Smooth muscle cell (in vitro differentiated cells): ENCODE results near the gene GRXCR1. TPM values are rescaled to one million over a fixed set of nuclear protein-coding genes. Genes with fewer than 3 reads are reported as not detected.

ENCODE experiments used
- DNase-seq: peaks from one replicate; lab custom pipeline; 2025; ENCODE audit not compliant: unreplicated experiment; lab: John Stamatoyannopoulos, UW
- H2AFZ ChIP-seq: fragments of 200-600 bp; sonication (generic); 2 replicates; pipeline ENCODE4 v1.6.0; 2016; ENCODE audit warnings: antibody characterized with exemption, low read depth, mild to moderate bottlenecking
- H3F3A ChIP-seq: fragments of 200-600 bp; sonication (generic); 2 replicates; pipeline ENCODE4 v1.6.0; 2017; ENCODE audit warnings: antibody characterized with exemption, low read depth
- H3K27ac ChIP-seq: fragments of 200-600 bp; sonication (generic); 2 replicates; pipeline ENCODE4 v1.5.1; 2016; ENCODE audit warnings: low read depth, mild to moderate bottlenecking
- H3K27me3 ChIP-seq: fragments of 200-600 bp; sonication (generic); 2 replicates; pipeline ENCODE4 v1.6.1; 2016; ENCODE audit warnings: low read depth, mild to moderate bottlenecking
- H3K36me3 ChIP-seq: fragments of 200-600 bp; sonication (generic); 2 replicates; pipeline ENCODE4 v1.5.1; 2016; ENCODE audit warnings: low read depth
- H3K4me1 ChIP-seq: fragments of 200-600 bp; sonication (generic); 2 replicates; pipeline ENCODE4 v1.5.1; 2016; ENCODE audit warnings: low read depth
- H3K4me2 ChIP-seq: fragments of 200-600 bp; sonication (generic); 2 replicates; pipeline ENCODE4 v1.6.0; 2016; ENCODE audit warnings: mild to moderate bottlenecking
- H3K4me3 ChIP-seq: fragments of 200-600 bp; sonication (generic); 2 replicates; pipeline ENCODE4 v1.5.1; 2016; ENCODE audit warnings: mild to moderate bottlenecking
- H3K79me2 ChIP-seq: fragments of 200-600 bp; sonication (generic); 2 replicates; pipeline ENCODE4 v1.6.0; 2016; ENCODE audit warnings: low read depth, mild to moderate bottlenecking
- H3K9ac ChIP-seq: fragments of 200-600 bp; sonication (generic); 2 replicates; pipeline ENCODE4 v1.6.0; 2016; ENCODE audit warnings: low read depth
- H3K9me3 ChIP-seq: fragments of 200-600 bp; sonication (generic); replicated peaks from 2 replicates; pipeline ENCODE4 v1.5.1; 2016; ENCODE audit warnings: low read depth
- H4K20me1 ChIP-seq: fragments of 200-600 bp; sonication (generic); 2 replicates; pipeline ENCODE4 v1.6.0; 2016; ENCODE audit warnings: low read depth
- CTCF ChIP-seq: fragments of 200-600 bp; sonication (generic); IDR thresholded peaks from 2 replicates; pipeline ENCODE4 v1.5.1; 2017; ENCODE audit warnings: borderline replicate concordance, mild to moderate bottlenecking, antibody characterized with exemption; ENCODE audit not compliant: insufficient read depth, poor library complexity, severe bottlenecking
- WGBS: methylation state at CpG from one replicate; pipeline ENCODE4 v1.1.7; 2016; ENCODE audit warnings: low lambda C conversion rate; 5-methylcytosine and 5-hydroxymethylcytosine counted together
- polyA plus RNA-seq: library from polyadenylated mRNA; unstranded; fragments of >200 nt; fragmentation: Nextera tagmentation; extraction: Ambion mirVana; gene quantifications from 2 replicates; pipeline ENCODE4 v1.2.1, GENCODE V29; 2016
- total RNA-seq: library from RNA; depleted of rRNA; stranded (reverse); fragments of >200 nt; gene quantifications from 2 replicates; pipeline ENCODE4 v1.2.3, GENCODE V29; 2014

Gene GRXCR1
- not detected in 2 replicates for total RNA-seq
- polyA plus RNA-seq, result not detected in 2 replicates

- Histone ChIP-seq H3K9ac (no peak within 1 kb of the TSS), H3K27ac (no peak within 1 kb of the TSS), H3K36me3 (no peaks in the 10 kb centered on the region), H3K4me1 (no peaks in the 10 kb centered on the region), H3F3A (no peaks in the 10 kb centered on the region), H3K4me3 (no peak within 1 kb of the TSS), H3K4me2 (no peak within 1 kb of the TSS), H3K27me3 (peaks cover 5% of the 10 kb centered on the region), H3K9me3 (no peaks in the 10 kb centered on the region), H3K79me2 (no peaks in the 10 kb centered on the region), H4K20me1 (no peaks in the 10 kb centered on the region), H2AFZ (no peak within 1 kb of the TSS)
- DNase-seq, result no peak
- TF ChIP-seq CTCF, result no peak
- 64% methylated on average over 2 of the region's 2 CpGs for WGBS
These were observed at the start of gene GRXCR1 for GRCh38 chr4:42892413-42892812. Gene GRXCR1, plus strand, starts transcription at chr4:42892713. Its CDS starts 554 bp downstream, at chr4:42893267.

DNA sequence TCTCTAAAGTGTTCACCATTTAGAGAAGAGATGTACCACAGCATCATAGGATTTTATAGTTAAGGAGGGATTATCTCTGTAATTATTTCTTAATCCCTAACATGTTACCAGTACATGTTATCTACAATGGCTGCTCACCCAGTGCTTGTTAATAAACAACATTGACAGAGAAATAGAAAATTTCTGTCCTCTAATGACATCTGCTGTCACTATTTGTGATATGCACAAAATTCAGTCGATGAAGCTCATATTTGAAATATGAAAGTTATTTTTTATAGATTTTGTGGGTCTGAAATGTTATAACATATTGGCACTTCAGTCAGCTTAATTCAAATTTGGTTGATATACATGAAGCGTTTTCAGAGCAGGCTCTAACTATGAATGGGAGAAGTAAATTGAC, 48.8 kb upstream of the GRXCR1 start:
- no peak for TF ChIP-seq CTCF
- no peaks in the 10 kb centered on the region for H3K36me3 ChIP-seq
- H3K4me3 ChIP-seq, result no peak overlapping the region
- WGBS, result 84% methylated on average over 2 of the region's 2 CpGs
- no peaks in the 10 kb centered on the region for H3K4me1 ChIP-seq
- no peaks in the 10 kb centered on the region for H3F3A ChIP-seq
- H2AFZ ChIP-seq, result no peak overlapping the region
- H3K4me2 ChIP-seq, result no peak overlapping the region
- H3K27ac ChIP-seq, result no peak overlapping the region
- no peaks in the 10 kb centered on the region for H3K9me3 ChIP-seq
- no peaks in the 10 kb centered on the region for H3K79me2 ChIP-seq
- no peak overlapping the region for H3K9ac ChIP-seq
- no peaks in the 10 kb centered on the region for H4K20me1 ChIP-seq
- no peak for DNase-seq
- no peaks in the 10 kb centered on the region for H3K27me3 ChIP-seq

DNA sequence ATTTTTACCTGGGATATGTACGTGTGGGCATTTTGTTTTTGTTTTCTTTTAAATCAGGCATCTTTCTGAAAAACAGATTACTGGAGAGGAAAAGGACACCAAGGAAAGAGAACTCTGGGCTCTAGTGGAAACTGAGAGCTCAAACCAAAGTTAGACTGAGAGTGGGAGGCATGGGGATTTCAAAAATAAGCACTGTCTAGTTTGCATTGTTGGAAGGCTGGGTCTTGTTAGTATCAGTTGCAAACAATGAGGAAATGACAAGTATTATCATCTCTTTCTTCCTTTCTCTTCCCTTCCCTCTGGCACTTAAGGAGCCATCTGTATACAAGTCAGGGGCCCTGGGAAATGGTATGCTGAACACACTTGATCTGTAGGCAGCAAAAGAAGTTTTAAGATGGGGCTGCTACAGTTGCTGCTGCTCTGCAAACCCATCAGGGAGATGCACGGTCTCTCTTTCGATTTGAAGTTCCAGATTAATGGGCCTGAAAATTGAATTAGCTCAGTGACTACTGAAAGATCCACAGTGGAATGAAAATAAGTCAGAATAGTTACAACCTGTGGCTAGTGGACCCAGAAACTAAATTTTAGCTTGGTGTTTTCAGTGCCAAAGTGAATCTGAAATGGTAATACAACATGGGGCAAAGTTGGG, 48.0 kb upstream of the GRXCR1 start:
- H4K20me1 ChIP-seq, result no peaks in the 10 kb centered on the region
- H3K9ac ChIP-seq, result no peak overlapping the region
- no peaks in the 10 kb centered on the region for H3K79me2 ChIP-seq
- no peaks in the 10 kb centered on the region for H3F3A ChIP-seq
- no peak for TF ChIP-seq CTCF
- no peak for DNase-seq
- 95% methylated on average over 3 of the region's 3 CpGs for WGBS
- no peaks in the 10 kb centered on the region for H3K36me3 ChIP-seq
- no peaks in the 10 kb centered on the region for H3K9me3 ChIP-seq
- H3K4me1 ChIP-seq, result no peaks in the 10 kb centered on the region
- H3K27me3 ChIP-seq, result no peaks in the 10 kb centered on the region
- H3K4me3 ChIP-seq, result no peak overlapping the region
- H3K27ac ChIP-seq, result no peak overlapping the region
- H3K4me2 ChIP-seq, result no peak overlapping the region
- H2AFZ ChIP-seq, result no peak overlapping the region

DNA sequence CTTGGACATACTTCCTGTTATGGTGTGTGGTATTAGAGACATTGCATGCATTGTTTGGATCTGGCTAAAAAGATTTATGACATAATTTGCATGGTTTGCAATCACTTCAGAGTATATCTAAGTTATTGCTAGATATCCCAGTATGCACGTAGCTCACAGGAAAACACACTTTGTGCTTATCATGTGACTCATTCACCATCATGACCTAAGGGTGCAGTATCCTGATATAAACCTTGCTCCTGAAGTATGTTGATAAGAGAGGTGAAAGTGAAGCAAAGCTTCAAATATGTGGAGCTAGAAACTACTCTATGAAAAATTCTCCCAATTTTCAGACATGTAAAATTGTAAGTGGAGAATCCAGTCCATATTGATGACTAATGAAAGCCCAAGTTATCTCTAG, 46.9 kb upstream of the GRXCR1 start:
- H4K20me1 ChIP-seq, result no peaks in the 10 kb centered on the region
- no peak overlapping the region for H3K4me3 ChIP-seq
- no peak overlapping the region for H3K9ac ChIP-seq
- no peaks in the 10 kb centered on the region for H3K27me3 ChIP-seq
- no peaks in the 10 kb centered on the region for H3K4me1 ChIP-seq
- H3F3A ChIP-seq, result no peaks in the 10 kb centered on the region
- no peak overlapping the region for H3K27ac ChIP-seq
- peak overlapping the region; percentile 24 for H2AFZ ChIP-seq
- H3K9me3 ChIP-seq, result no peaks in the 10 kb centered on the region
- H3K36me3 ChIP-seq, result no peaks in the 10 kb centered on the region
- 11% methylated on average over 1 of the region's 1 CpG for WGBS
- H3K79me2 ChIP-seq, result no peaks in the 10 kb centered on the region
- H3K4me2 ChIP-seq, result no peak overlapping the region
- no peak for DNase-seq
- TF ChIP-seq CTCF, result no peak
